Measurements from ENCODE around the gene B9D1. TPM values are rescaled to one million over a fixed set of nuclear protein-coding genes. Genes with fewer than 3 reads are reported as not detected.

Gene B9D1
- total RNA-seq, 1 donor from 2014 or later: 16.5 TPM

GRCh38 chr17:19318611-19319010, 43.9 kb downstream of the B9D1 start:
- no peak overlapping the region for H3K4me3 Mint-ChIP-seq (ENCODE audit: unreplicated experiment)
- H3K9me3 Mint-ChIP-seq (ENCODE audit: unreplicated experiment): no peaks in the 10 kb centered on the region
- H3K36me3 Mint-ChIP-seq (ENCODE audit: unreplicated experiment): peaks cover 13% of the 10 kb centered on the region
- no peak overlapping the region for H3K27ac Mint-ChIP-seq (ENCODE audit: unreplicated experiment)
- DNase-seq (ENCODE audit: extremely low spot score, unreplicated experiment): no peak
- peaks cover 20% of the 10 kb centered on the region for H3K4me1 Mint-ChIP-seq (ENCODE audit: unreplicated experiment)
- no peak for TF ChIP-seq CTCF (IDR thresholded peaks at IDR 0.05)
- H3K27me3 Mint-ChIP-seq (ENCODE audit: unreplicated experiment): no peaks in the 10 kb centered on the region

- DNase-seq (ENCODE audit: extremely low spot score, unreplicated experiment): no peak
- Mint-ChIP-seq H3K4me3 (ENCODE audit: unreplicated experiment) (no peak overlapping the region), H3K27me3 (ENCODE audit: unreplicated experiment) (no peaks in the 10 kb centered on the region), H3K27ac (ENCODE audit: unreplicated experiment) (peak overlapping the region; percentile 1), H3K4me1 (ENCODE audit: unreplicated experiment) (peaks cover 20% of the 10 kb centered on the region), H3K9me3 (ENCODE audit: unreplicated experiment) (no peaks in the 10 kb centered on the region), H3K36me3 (ENCODE audit: unreplicated experiment) (peaks cover 10% of the 10 kb centered on the region)
- peak; percentile 36 for TF ChIP-seq CTCF (IDR thresholded peaks at IDR 0.05)
These were observed 45.0 kb downstream of the B9D1 start for GRCh38 chr17:19317359-19318095.

- DNase-seq (ENCODE audit: extremely low spot score, unreplicated experiment): no peak
- peak overlapping the region; percentile 18 for H3K27ac Mint-ChIP-seq (ENCODE audit: unreplicated experiment)
- H3K27me3 Mint-ChIP-seq (ENCODE audit: unreplicated experiment): no peaks in the 10 kb centered on the region
- H3K36me3 Mint-ChIP-seq (ENCODE audit: unreplicated experiment): peaks cover 15% of the 10 kb centered on the region
- H3K9me3 Mint-ChIP-seq (ENCODE audit: unreplicated experiment): no peaks in the 10 kb centered on the region
- peaks cover 20% of the 10 kb centered on the region for H3K4me1 Mint-ChIP-seq (ENCODE audit: unreplicated experiment)
- no peak overlapping the region for H3K4me3 Mint-ChIP-seq (ENCODE audit: unreplicated experiment)
- no peak for TF ChIP-seq CTCF (IDR thresholded peaks at IDR 0.05)
These were observed 45.7 kb downstream of the B9D1 start for GRCh38 chr17:19316761-19317358.

- H3K9me3 Mint-ChIP-seq (ENCODE audit: unreplicated experiment): no peaks in the 10 kb centered on the region
- no peak for TF ChIP-seq CTCF (IDR thresholded peaks at IDR 0.05)
- DNase-seq (ENCODE audit: extremely low spot score, unreplicated experiment): no peak
- H3K4me1 Mint-ChIP-seq (ENCODE audit: unreplicated experiment): peaks cover 20% of the 10 kb centered on the region
- H3K27ac Mint-ChIP-seq (ENCODE audit: unreplicated experiment): no peak overlapping the region
- no peak overlapping the region for H3K4me3 Mint-ChIP-seq (ENCODE audit: unreplicated experiment)
- H3K27me3 Mint-ChIP-seq (ENCODE audit: unreplicated experiment): no peaks in the 10 kb centered on the region
- peaks cover 15% of the 10 kb centered on the region for H3K36me3 Mint-ChIP-seq (ENCODE audit: unreplicated experiment)
These were observed 47.4 kb downstream of the B9D1 start for GRCh38 chr17:19315104-19315503.
